Activated naive CD8-positive, alpha-beta T cell treated with anti-CD3 and anti-CD28 coated beads, Interleukin-2, amount 10 ng/mL, durations not matched to agents 7 days and 5 days (primary cell): ENCODE measurements around the gene ABCA2. TPM values are rescaled to one million over a fixed set of nuclear protein-coding genes. Genes with fewer than 3 reads are reported as not detected.

Source experiments
- ATAC-seq: fragments of 150-1000 bp; cut with Tn5 transposase; one replicate; pipeline ENCODE4 v1.10.0; 2021; ENCODE audit warnings: low read depth, moderate library complexity
- POLR2A ChIA-PET: fragments of 350-600 bp; sonication (Branson Sonifier 250); formaldehyde crosslinking; loops from one replicate; lab custom pipeline; 2021; ENCODE audit warnings: antibody characterized with exemption; lab: Charles Lee
- DNase-seq: peaks from one replicate; pipeline ENCODE4 v3.0.0; 2021
- H3K27ac Mint-ChIP-seq: one replicate; pipeline ENCODE4 v1.8.0; 2022; ENCODE audit warnings: mild to moderate bottlenecking, mixed read lengths
- H3K27me3 Mint-ChIP-seq: one replicate; pipeline ENCODE4 v1.8.0; 2022; ENCODE audit warnings: mild to moderate bottlenecking, moderate library complexity, mixed read lengths
- H3K36me3 Mint-ChIP-seq: one replicate; pipeline ENCODE4 v1.8.0; 2021; ENCODE audit warnings: mild to moderate bottlenecking, mixed read lengths
- H3K4me1 Mint-ChIP-seq: one replicate; pipeline ENCODE4 v1.8.0; 2021; ENCODE audit warnings: mixed read lengths
- H3K4me3 Mint-ChIP-seq: one replicate; pipeline ENCODE4 v1.8.0; 2022; ENCODE audit warnings: mild to moderate bottlenecking, moderate library complexity, mixed read lengths
- H3K9me3 Mint-ChIP-seq: one replicate; pipeline ENCODE4 v1.8.0; 2021; ENCODE audit warnings: mixed read lengths
- total RNA-seq, 2 experiments: library from RNA; stranded (reverse); gene quantifications; one replicate each; pipeline ENCODE4 v1.2.3, GENCODE V29; 2021

Gene ABCA2
- total RNA-seq, 2 experiments from 2014 or later, result 67.1 to 74.5 TPM

DNA sequence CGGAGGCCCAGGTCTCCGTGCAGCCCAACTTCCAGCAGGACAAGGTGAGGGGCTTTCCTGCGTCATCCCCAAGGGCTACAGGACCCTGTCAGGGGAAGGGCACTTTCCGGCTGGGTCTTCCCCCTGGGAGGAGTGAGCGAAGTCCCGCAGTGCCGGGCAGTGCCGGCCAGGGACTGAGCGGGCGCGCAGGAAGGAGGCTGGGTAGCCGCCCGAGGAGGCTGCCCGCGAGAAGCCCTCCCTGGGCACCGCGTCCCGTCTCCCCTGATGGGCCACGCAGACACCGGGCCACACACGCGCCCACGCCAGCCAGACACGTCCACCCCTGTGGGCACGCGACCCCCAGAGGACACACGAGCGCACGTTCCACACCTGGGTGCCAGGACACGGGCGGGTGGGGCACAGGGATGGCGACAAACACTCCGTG, 50.4 kb downstream of the ABCA2 start:
- ATAC-seq (no peak), DNase-seq (no peak)
- Mint-ChIP-seq H3K36me3 (no peaks in the 10 kb centered on the region), H3K9me3 (no peaks in the 10 kb centered on the region), H3K4me3 (no peak overlapping the region), H3K4me1 (peaks cover 6% of the 10 kb centered on the region), H3K27me3 (no peaks in the 10 kb centered on the region), H3K27ac (no peak overlapping the region)
- POLR2A ChIA-PET, result interaction anchor here (0.6 to 1.6 kb wide), 5 partner anchors 15 to 284 kb away, joined by 3 to 8 read pairs (median 3); partner anchors contain the start of genes CLIC3, EDF1 and PAXX

- H3K27me3 Mint-ChIP-seq, result no peaks in the 10 kb centered on the region
- DNase-seq, result no peak
- H3K4me1 Mint-ChIP-seq, result peaks cover 6% of the 10 kb centered on the region
- no peaks in the 10 kb centered on the region for H3K9me3 Mint-ChIP-seq
- no peak within 1 kb of the TSS for H3K4me3 Mint-ChIP-seq
- H3K27ac Mint-ChIP-seq, result no peak within 1 kb of the TSS
- ATAC-seq, result no peak
- POLR2A ChIA-PET, result interaction anchor here (3.7 kb wide), 1 partner anchor 15 kb away, joined by 19 read pairs; the partner anchor contains the start of gene PAXX
- H3K36me3 Mint-ChIP-seq, result no peaks in the 10 kb centered on the region
These were observed 50.8 kb downstream of the ABCA2 start, which contains the start of gene PTGDS for GRCh38 chr9:136977223-136977622. Gene PTGDS, plus strand, starts transcription at chr9:136977504. Its CDS starts 75 bp downstream, at chr9:136977579.

DNA sequence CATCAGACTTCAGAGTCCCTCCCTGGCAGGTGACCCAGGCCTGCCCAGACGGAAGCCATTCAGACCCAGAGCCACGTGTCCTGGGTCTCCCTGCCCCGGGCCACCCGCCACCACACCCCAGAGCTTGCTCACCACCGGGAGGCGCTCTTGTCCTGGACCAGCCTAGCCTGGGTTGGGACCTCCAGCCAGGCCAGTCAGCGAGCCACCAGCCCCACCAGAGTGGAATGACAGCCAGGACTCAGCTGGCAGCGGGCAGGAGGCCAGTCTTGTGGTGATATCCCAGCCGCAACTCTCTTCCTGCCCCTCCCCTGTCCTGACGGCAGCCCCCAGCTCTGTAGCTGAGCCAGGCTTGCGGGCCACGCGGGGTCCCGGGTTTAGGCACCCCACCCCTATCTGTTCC, 52.4 kb downstream of the ABCA2 start:
- H3K9me3 Mint-ChIP-seq, result no peaks in the 10 kb centered on the region
- DNase-seq, result peak; percentile 58
- no peaks in the 10 kb centered on the region for H3K27me3 Mint-ChIP-seq
- H3K4me3 Mint-ChIP-seq, result no peak overlapping the region
- peaks cover 6% of the 10 kb centered on the region for H3K4me1 Mint-ChIP-seq
- ATAC-seq, result no peak
- POLR2A ChIA-PET, result interaction anchor here (0.9 to 3.7 kb wide), 5 partner anchors 16 to 59 kb away, joined by 3 to 19 read pairs (median 3); partner anchors contain the start of genes FBXW5 and PAXX
- no peaks in the 10 kb centered on the region for H3K36me3 Mint-ChIP-seq
- no peak overlapping the region for H3K27ac Mint-ChIP-seq

DNA sequence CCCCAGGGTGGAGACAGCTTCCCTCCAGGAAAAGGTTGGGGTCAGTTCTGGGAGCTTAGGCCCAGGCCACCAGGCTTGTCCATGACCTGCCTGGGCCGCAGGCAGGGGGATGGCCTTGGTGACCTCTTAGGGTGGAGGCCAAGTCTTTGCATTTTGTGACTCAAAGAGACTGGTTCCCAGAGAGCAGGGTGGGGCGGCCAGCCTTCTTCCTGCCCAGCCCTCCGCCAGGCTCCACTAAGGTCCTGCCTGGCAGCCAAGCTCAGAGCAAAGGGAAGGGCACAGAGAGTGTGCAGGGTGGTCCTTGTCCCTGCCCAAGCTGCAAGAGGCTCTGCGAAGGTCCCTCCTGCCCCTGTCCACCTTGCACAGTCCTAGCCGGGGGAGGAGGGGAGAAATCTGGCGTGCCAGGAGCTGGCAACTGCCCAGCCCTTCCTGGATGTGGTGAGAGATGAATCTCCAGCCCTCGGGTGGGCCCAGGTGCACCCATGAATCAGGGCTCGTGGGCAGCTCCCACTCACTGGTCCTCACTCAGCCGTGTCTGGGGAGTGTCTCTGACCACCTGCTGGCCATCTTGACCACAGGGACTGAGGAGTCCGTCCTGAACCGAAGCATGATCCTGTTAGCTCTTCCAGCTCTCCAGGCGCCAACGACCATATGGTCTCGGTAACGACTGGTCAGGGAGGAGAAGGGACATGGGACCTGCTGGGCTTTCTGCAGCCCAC, 53.1 kb downstream of the ABCA2 start:
- ATAC-seq, result peak; percentile 18
- POLR2A ChIA-PET, result interaction anchor here (0.8 to 3.7 kb wide), 6 partner anchors 17 to 89 kb away, joined by 3 to 19 read pairs (median 3); partner anchors contain the start of genes FBXW5, PAXX and TRAF2

DNA sequence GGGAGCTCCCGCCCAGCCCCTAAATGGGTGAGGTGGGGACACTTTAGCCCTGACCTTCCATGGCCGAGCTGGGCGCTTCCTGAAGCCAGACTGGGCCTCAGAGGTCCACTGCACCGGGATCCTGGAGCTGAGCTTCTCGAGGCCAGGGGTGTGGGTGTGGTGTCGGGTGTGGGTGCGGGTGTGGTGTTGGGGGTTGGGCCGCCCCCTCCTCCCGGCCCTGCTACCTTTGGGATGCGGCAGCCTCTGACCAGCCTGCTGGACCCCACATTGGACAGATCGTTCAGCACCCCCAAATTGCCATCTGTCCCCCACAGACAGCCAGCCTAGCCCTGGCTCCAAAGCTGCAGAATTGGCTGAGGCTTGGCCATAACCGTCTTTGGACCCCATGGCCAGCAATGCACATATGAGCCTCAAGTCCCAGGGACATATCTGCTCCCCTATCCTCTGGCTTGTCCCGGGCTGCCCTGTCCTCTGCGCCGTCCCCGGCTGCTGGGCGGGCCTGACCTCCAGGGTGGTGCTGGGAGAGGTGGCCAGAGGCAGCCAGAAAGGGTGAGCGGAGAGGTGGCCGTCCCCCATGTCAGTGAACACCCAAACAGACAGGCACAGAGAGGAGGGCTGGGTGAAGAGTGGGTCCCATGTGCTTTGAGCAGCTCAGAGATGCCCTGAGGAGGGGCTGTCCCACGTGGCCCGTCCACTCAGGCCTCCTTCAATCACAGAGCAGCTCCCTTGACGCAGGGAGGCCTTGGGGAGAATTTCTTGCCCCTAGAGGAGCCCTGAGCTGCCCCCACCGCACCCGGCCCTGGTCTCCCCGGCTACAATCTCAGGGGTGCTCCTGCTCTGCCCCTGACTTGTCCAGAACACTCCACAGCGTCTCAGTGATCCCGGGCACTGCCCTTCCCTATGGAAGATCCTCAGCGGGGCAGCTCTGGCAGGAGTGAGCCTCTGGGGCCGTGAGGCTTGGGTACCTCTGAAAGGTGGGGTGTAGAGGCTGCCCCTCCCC, 54.1 kb downstream of the ABCA2 start:
- Mint-ChIP-seq H3K4me1 (peaks cover 6% of the 10 kb centered on the region), H3K27me3 (no peaks in the 10 kb centered on the region), H3K27ac (no peak overlapping the region), H3K9me3 (no peaks in the 10 kb centered on the region), H3K36me3 (no peaks in the 10 kb centered on the region), H3K4me3 (no peak overlapping the region)
- DNase-seq (no peak), ATAC-seq (no peak)
- POLR2A ChIA-PET, result interaction anchor here (0.8 to 3.7 kb wide), 4 partner anchors 18 to 88 kb away, joined by 3 to 19 read pairs (median 3); partner anchors contain the start of genes PAXX and TRAF2

More for the DNA sequence above, 53.1 kb downstream of the ABCA2 start:
- Mint-ChIP-seq H3K27me3 (no peaks in the 10 kb centered on the region), H3K36me3 (no peaks in the 10 kb centered on the region), H3K27ac (no peak overlapping the region), H3K9me3 (no peaks in the 10 kb centered on the region), H3K4me3 (peak overlapping the region; percentile 19), H3K4me1 (peaks cover 6% of the 10 kb centered on the region)
- DNase-seq, result no peak

GRCh38 chr9:136972743-136973142, 55.3 kb downstream of the ABCA2 start:
- Mint-ChIP-seq H3K27ac (no peak overlapping the region), H3K9me3 (no peaks in the 10 kb centered on the region), H3K4me1 (peaks cover 6% of the 10 kb centered on the region), H3K36me3 (no peaks in the 10 kb centered on the region), H3K27me3 (no peaks in the 10 kb centered on the region), H3K4me3 (no peak overlapping the region)
- ATAC-seq, result no peak
- DNase-seq, result no peak
- POLR2A ChIA-PET, result no interaction called here

DNA sequence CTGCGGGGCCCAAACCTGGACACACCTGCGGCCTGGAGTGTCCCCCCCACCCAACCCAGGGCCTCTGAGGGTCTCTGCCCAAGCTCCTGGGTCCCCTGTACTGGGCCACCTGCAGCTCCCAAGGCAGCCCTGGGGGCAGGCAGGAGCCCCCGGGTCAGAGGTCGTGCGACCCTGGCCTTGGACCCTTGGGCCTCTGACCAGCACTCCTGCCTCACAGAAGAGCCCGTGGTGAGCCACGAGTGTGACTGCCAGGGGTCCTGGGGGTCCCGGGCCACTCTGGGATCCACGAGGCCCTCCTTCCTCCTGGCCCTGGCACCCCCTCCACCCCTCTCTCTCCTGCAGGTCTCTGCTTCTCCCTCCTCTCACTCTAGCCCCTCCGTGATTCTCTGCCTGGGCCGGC, 55.7 kb downstream of the ABCA2 start:
- ATAC-seq (no peak), DNase-seq (no peak)
- POLR2A ChIA-PET, result no interaction called here
- Mint-ChIP-seq H3K4me3 (no peak overlapping the region), H3K9me3 (no peaks in the 10 kb centered on the region), H3K4me1 (peaks cover 6% of the 10 kb centered on the region), H3K27me3 (no peaks in the 10 kb centered on the region), H3K27ac (no peak overlapping the region), H3K36me3 (no peaks in the 10 kb centered on the region)

GRCh38 chr9:136971746-136972145, 56.3 kb downstream of the ABCA2 start:
- H3K36me3 Mint-ChIP-seq, result no peaks in the 10 kb centered on the region
- H3K4me1 Mint-ChIP-seq, result peaks cover 6% of the 10 kb centered on the region
- no peak overlapping the region for H3K27ac Mint-ChIP-seq
- no peak for DNase-seq
- H3K9me3 Mint-ChIP-seq, result no peaks in the 10 kb centered on the region
- H3K27me3 Mint-ChIP-seq, result peaks cover 2% of the 10 kb centered on the region
- no peak for ATAC-seq
- H3K4me3 Mint-ChIP-seq, result no peak overlapping the region
- POLR2A ChIA-PET, result no interaction called here

GRCh38 chr9:136970361-136970760, 57.7 kb downstream of the ABCA2 start:
- POLR2A ChIA-PET, result no interaction called here
- DNase-seq, result no peak
- H3K4me1 Mint-ChIP-seq, result peaks cover 12% of the 10 kb centered on the region
- no peak for ATAC-seq
- no peak overlapping the region for H3K4me3 Mint-ChIP-seq
- H3K9me3 Mint-ChIP-seq, result no peaks in the 10 kb centered on the region
- H3K27ac Mint-ChIP-seq, result no peak overlapping the region
- peaks cover 3% of the 10 kb centered on the region for H3K27me3 Mint-ChIP-seq
- H3K36me3 Mint-ChIP-seq, result no peaks in the 10 kb centered on the region

- Mint-ChIP-seq H3K36me3 (no peaks in the 10 kb centered on the region), H3K27me3 (peaks cover 3% of the 10 kb centered on the region), H3K27ac (no peak overlapping the region), H3K9me3 (no peaks in the 10 kb centered on the region), H3K4me1 (peaks cover 10% of the 10 kb centered on the region), H3K4me3 (no peak overlapping the region)
- no peak for ATAC-seq
- POLR2A ChIA-PET, result no interaction called here
- DNase-seq, result no peak
These were observed 58.3 kb downstream of the ABCA2 start for GRCh38 chr9:136969774-136970173.

DNA sequence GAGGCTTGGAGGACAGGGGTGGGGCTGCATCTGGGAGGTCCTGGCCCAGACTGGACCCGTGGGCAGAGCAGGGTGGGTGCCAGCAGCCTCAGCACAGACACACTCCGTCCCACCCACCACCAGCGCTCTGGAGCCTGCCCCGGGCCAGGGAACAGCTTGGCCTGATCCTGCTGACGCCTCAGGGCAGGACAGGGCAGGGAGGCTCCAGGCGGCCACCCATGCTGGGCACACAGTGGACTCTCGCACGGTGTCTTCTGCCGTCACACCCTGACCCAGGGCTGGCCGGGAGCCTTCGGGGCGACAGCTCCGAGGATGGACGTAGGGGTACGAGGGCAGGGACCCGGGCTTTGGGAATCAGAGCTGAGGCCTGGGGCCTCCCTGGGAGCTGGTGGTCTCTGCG, 58.9 kb downstream of the ABCA2 start:
- Mint-ChIP-seq H3K27ac (no peak overlapping the region), H3K4me1 (peaks cover 10% of the 10 kb centered on the region), H3K9me3 (no peaks in the 10 kb centered on the region), H3K4me3 (no peak overlapping the region), H3K27me3 (peaks cover 3% of the 10 kb centered on the region), H3K36me3 (no peaks in the 10 kb centered on the region)
- no peak for DNase-seq
- ATAC-seq, result no peak
- POLR2A ChIA-PET, result no interaction called here

- Mint-ChIP-seq H3K4me1 (peaks cover 10% of the 10 kb centered on the region), H3K36me3 (no peaks in the 10 kb centered on the region), H3K4me3 (no peak overlapping the region), H3K27me3 (peaks cover 3% of the 10 kb centered on the region), H3K9me3 (no peaks in the 10 kb centered on the region), H3K27ac (no peak overlapping the region)
- ATAC-seq, result no peak
- POLR2A ChIA-PET, result no interaction called here
- DNase-seq, result no peak
These were observed 59.5 kb downstream of the ABCA2 start for GRCh38 chr9:136968333-136969127.
